K562 (cell line): ENCODE data around the gene SERPIND1. TPM values are rescaled to one million over a fixed set of nuclear protein-coding genes. Genes with fewer than 3 reads are reported as not detected.

ENCODE experiments used
- ATF4 ChIP-seq: fragments of 450-650 bp; formaldehyde crosslinking; IDR thresholded peaks from 2 replicates; pipeline ENCODE4 v1.4.0; 2022; ENCODE audit warnings: mild to moderate bottlenecking, moderate library complexity
- BHLHE40 ChIP-seq: IDR thresholded peaks from 2 replicates; pipeline ENCODE4 v1.6.1; 2011; ENCODE audit warnings: low read length, improper control_type of control experiment
- CBFA2T3 ChIP-seq: fragments of 450-650 bp; IDR thresholded peaks from 2 replicates; pipeline ENCODE4 v1.6.1; 2017
- CXXC5 ChIP-seq: fragments of 250-450 bp; sonication (Bioruptor Pico); IDR thresholded peaks from 2 replicates; pipeline ENCODE4 v1.8.0; 2022; ENCODE audit warnings: inconsistent platforms, mild to moderate bottlenecking, moderate library complexity
- GABPB2 ChIP-seq: fragments of 250-450 bp; sonication (Bioruptor Pico); conservative IDR thresholded peaks from 2 replicates; pipeline ENCODE4 v1.5.1; 2021; ENCODE audit warnings: mild to moderate bottlenecking
- GTF2E2 ChIP-seq: fragments of 200-800 bp; sonication (Bioruptor generic); IDR thresholded peaks from 2 replicates; pipeline ENCODE4 v1.6.1; 2016; ENCODE audit warnings: missing genetic modification characterization, missing compliant biosample characterization
- HNRNPK ChIP-seq: fragments of 200-400 bp; formaldehyde crosslinking; IDR thresholded peaks from one replicate; pipeline ENCODE4 v1.6.1; 2018; ENCODE audit warnings: mild to moderate bottlenecking, low read depth, low read length; ENCODE audit not compliant: poor library complexity, severe bottlenecking
- KAT8 ChIP-seq: fragments of 450-650 bp; IDR thresholded peaks from 2 replicates; pipeline ENCODE4 v1.6.1; 2016; ENCODE audit warnings: low read depth, mild to moderate bottlenecking
- RAD21 ChIP-seq, 2 experiments: fragments of 250-450 bp in 1 of 2; fragments of 450-650 bp in 1 of 2; sonication (Bioruptor Pico) in 1 of 2; formaldehyde crosslinking in 1 of 2; IDR thresholded peaks in 1 of 2; conservative IDR thresholded peaks in 1 of 2; 2 replicates each; pipeline versions ENCODE4 v1.4.0 to v1.8.0; 2020 to 2022; ENCODE audit warnings: mild to moderate bottlenecking in 2 of 2, moderate library complexity in 1 of 2
- RBM34 ChIP-seq: fragments of 200-400 bp; formaldehyde crosslinking; IDR thresholded peaks from 2 replicates; pipeline ENCODE4 v1.6.1; 2018; ENCODE audit warnings: low read length, borderline replicate concordance; ENCODE audit not compliant: insufficient read depth
- RBM39 ChIP-seq: fragments of 200-400 bp; formaldehyde crosslinking; optimal IDR thresholded peaks from 2 replicates; pipeline ENCODE3; 2018; ENCODE audit warnings: low read depth, low read length
- SP1 ChIP-seq: sonication (generic); formaldehyde crosslinking; IDR thresholded peaks from 2 replicates; pipeline ENCODE4 v1.8.1; 2022; ENCODE audit warnings: mild to moderate bottlenecking, missing genetic modification reagents
- TBL1XR1 ChIP-seq, 2 experiments: IDR thresholded peaks; 2 replicates each; pipeline ENCODE4 v1.6.1; 2012; ENCODE audit warnings: improper control_type of control experiment in 2 of 2, low read length in 2 of 2, mild to moderate bottlenecking in 1 of 2
- ZC3H11A ChIP-seq: IDR thresholded peaks from 2 replicates; pipeline ENCODE4 v1.6.1; 2012; ENCODE audit warnings: low read depth, low read length, improper control_type of control experiment
- ZNF584 ChIP-seq: fragments of 200-800 bp; sonication (Bioruptor generic); IDR thresholded peaks from 2 replicates; pipeline ENCODE4 v1.6.1; 2016; ENCODE audit warnings: low read depth, mild to moderate bottlenecking, missing genetic modification characterization, missing compliant biosample characterization
- polyA plus RNA-seq, 8 experiments: library from polyadenylated mRNA; depleted of rRNA in 4 of 8; stranded (reverse) in 5 of 8; unstranded in 3 of 8; fragments of >200 nt; fragmentation: Nextera tagmentation in 2 of 8; fragmentation: Illumina TruSeq in 1 of 8; extraction: Ambion mirVana in 2 of 8; extraction: Trizol in 1 of 8; gene quantifications; 2 replicates each; pipeline versions ENCODE4 v1.2.1 to v1.2.3, GENCODE V29; 2011 to 2014; ENCODE audit warnings: inconsistent platforms in 1 of 8, missing spikeins in 1 of 8
- total RNA-seq, 7 experiments: library from RNA; depleted of rRNA in 6 of 7; stranded (reverse); fragments of >200 nt in 6 of 7; fragmentation: Illumina TruSeq in 2 of 7; extraction: Trizol in 2 of 7; gene quantifications; 2 replicates each; pipeline versions ENCODE4 v1.2.1 to v1.2.3, GENCODE V29; 2011 to 2021; ENCODE audit warnings: low replicate concordance in 1 of 7
- TF ChIP-seq, protein P1 (sequence below): sonication (generic); formaldehyde crosslinking; IDR thresholded peaks from 2 replicates; pipeline ENCODE4 v1.8.1; 2023; ENCODE audit warnings: mild to moderate bottlenecking, missing genetic modification reagents, moderate library complexity
- TF ChIP-seq, protein P2 (sequence below): sonication (generic); formaldehyde crosslinking; IDR thresholded peaks from 2 replicates; pipeline ENCODE4 v1.8.1; 2023; ENCODE audit warnings: mild to moderate bottlenecking, missing genetic modification reagents
- TF ChIP-seq, protein P3 (sequence below): fragments of 200-800 bp; sonication (Bioruptor generic); IDR thresholded peaks from 2 replicates; pipeline ENCODE4 v1.6.1; 2016; ENCODE audit warnings: missing genetic modification characterization, missing compliant biosample characterization

The SERPIND1 gene
- total and polyA plus RNA-seq, 9 of the 15 experiments (the other 6 are each of a cell fraction or from before 2014, with no cell fraction given): 0.04 to 0.11 (median 0.09) TPM; not detected in 6

GRCh38 chr22:20777420-20778177 is 3.7 kb downstream of the SERPIND1 start (continued):
- TF ChIP-seq, protein P1, sequence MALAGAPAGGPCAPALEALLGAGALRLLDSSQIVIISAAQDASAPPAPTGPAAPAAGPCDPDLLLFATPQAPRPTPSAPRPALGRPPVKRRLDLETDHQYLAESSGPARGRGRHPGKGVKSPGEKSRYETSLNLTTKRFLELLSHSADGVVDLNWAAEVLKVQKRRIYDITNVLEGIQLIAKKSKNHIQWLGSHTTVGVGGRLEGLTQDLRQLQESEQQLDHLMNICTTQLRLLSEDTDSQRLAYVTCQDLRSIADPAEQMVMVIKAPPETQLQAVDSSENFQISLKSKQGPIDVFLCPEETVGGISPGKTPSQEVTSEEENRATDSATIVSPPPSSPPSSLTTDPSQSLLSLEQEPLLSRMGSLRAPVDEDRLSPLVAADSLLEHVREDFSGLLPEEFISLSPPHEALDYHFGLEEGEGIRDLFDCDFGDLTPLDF (CRISPR knock-in tag): peak; percentile 62
- TF ChIP-seq CXXC5 (CRISPR knock-in tag): peak; percentile 80
- TF ChIP-seq TBL1XR1 (IDR thresholded peaks at IDR 0.05; ENCODE audit: low read length in 2 of 2): peak; percentile 96 to 100
- peak; percentile 97 for TF ChIP-seq SP1 (CRISPR knock-in tag)
- TF ChIP-seq, protein P2, sequence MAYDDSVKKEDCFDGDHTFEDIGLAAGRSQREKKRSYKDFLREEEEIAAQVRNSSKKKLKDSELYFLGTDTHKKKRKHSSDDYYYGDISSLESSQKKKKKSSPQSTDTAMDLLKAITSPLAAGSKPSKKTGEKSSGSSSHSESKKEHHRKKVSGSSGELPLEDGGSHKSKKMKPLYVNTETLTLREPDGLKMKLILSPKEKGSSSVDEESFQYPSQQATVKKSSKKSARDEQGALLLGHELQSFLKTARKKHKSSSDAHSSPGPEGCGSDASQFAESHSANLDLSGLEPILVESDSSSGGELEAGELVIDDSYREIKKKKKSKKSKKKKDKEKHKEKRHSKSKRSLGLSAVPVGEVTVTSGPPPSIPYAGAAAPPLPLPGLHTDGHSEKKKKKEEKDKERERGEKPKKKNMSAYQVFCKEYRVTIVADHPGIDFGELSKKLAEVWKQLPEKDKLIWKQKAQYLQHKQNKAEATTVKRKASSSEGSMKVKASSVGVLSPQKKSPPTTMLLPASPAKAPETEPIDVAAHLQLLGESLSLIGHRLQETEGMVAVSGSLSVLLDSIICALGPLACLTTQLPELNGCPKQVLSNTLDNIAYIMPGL (CRISPR knock-in tag): peak; percentile 69; the same call in 1 of the 2 replicates
- TF ChIP-seq HNRNPK: no peak
- no peak for TF ChIP-seq KAT8
- TF ChIP-seq RAD21 (CRISPR knock-in tag; conservative IDR thresholded peaks at IDR 0.05 in 1 of 2, IDR thresholded peaks at IDR 0.05 in 1 of 2): peak in 1 of 2 experiments; percentile 97; a peak in 2 of 4 replicates
- TF ChIP-seq ZC3H11A: peak; percentile 15; the same call in 1 of the 2 replicates
- TF ChIP-seq GABPB2 (CRISPR knock-in tag): peak; percentile 92; the same call in 1 of the 2 replicates
- TF ChIP-seq, protein P3, sequence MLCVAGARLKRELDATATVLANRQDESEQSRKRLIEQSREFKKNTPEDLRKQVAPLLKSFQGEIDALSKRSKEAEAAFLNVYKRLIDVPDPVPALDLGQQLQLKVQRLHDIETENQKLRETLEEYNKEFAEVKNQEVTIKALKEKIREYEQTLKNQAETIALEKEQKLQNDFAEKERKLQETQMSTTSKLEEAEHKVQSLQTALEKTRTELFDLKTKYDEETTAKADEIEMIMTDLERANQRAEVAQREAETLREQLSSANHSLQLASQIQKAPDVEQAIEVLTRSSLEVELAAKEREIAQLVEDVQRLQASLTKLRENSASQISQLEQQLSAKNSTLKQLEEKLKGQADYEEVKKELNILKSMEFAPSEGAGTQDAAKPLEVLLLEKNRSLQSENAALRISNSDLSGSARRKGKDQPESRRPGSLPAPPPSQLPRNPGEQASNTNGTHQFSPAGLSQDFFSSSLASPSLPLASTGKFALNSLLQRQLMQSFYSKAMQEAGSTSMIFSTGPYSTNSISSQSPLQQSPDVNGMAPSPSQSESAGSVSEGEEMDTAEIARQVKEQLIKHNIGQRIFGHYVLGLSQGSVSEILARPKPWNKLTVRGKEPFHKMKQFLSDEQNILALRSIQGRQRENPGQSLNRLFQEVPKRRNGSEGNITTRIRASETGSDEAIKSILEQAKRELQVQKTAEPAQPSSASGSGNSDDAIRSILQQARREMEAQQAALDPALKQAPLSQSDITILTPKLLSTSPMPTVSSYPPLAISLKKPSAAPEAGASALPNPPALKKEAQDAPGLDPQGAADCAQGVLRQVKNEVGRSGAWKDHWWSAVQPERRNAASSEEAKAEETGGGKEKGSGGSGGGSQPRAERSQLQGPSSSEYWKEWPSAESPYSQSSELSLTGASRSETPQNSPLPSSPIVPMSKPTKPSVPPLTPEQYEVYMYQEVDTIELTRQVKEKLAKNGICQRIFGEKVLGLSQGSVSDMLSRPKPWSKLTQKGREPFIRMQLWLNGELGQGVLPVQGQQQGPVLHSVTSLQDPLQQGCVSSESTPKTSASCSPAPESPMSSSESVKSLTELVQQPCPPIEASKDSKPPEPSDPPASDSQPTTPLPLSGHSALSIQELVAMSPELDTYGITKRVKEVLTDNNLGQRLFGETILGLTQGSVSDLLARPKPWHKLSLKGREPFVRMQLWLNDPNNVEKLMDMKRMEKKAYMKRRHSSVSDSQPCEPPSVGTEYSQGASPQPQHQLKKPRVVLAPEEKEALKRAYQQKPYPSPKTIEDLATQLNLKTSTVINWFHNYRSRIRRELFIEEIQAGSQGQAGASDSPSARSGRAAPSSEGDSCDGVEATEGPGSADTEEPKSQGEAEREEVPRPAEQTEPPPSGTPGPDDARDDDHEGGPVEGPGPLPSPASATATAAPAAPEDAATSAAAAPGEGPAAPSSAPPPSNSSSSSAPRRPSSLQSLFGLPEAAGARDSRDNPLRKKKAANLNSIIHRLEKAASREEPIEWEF (CRISPR knock-in tag): peak; percentile 54; the same call in 1 of the 2 replicates
- no peak for TF ChIP-seq CBFA2T3
- TF ChIP-seq GTF2E2 (tag): no peak
- peak; percentile 95 for TF ChIP-seq BHLHE40
- 0 out of 2 replicates have a peak, but pooled peaks have one; percentile 86 for TF ChIP-seq RBM34
- peak; percentile 80 for TF ChIP-seq ATF4 (CRISPR knock-in tag)
- no peak for TF ChIP-seq ZNF584
- TF ChIP-seq RBM39: peak; percentile 45
